Medulla oblongata (tissue), 1 donor: Measurements from ENCODE around the gene NUFIP1.
"Not testable (repeated sequence)": the region's sequence is repeated elsewhere in the genome, so short reads cannot be mapped to it uniquely, and the experiment has no call there.

Experiments
- DNase-seq: peaks from one replicate; pipeline ENCODE4 v3.0.0-alpha.2; 2015; ENCODE audit errors: extremely low spot score

Gene NUFIP1

DNA sequence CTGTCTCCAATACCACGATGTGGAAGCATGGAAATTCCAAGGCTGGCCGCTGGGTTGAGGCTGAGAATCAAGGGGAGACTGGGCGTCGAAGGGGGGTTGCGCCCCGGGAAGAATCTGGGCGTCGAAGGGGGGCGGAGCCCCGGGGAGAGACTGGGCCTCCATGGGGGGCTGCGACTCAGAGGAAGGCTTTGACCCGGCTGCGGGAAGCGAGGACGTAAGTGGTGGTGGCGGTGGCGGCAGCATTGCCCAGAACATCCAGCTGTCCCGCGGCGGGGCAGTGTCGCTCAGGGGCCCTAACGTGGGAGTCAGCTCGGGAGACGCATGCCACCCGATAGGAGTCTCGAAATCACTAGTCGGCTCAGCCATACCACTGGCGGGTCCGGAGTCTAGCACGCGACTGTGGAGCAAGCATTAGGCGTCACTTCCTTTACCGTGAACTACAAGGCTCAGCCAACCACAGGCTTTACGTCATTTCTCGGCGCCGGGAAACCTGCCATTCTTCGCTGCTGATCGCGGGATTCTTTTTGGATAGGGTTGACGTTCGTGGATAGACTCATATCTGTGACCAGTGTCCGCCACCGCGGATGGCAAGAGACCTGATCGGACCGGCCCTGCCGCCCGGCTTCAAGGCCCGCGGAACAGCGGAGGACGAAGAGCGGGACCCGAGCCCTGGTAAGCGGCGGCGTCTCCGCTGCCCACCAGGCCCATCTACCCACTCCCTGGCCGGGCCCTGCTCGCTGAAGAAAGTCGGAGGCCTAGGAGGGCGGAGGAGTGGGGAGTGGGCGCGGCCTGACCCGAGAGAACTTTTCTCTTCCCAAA lies at the start of gene NUFIP1, which contains the start of gene GPALPP1:
NUFIP1 (minus strand) TSS at position 401 of the 819 bp plus-strand sequence; CDS start at position 366, 35 bp downstream.
GPALPP1 (plus strand) TSS at position 468 of the 819 bp plus-strand sequence; CDS start at position 585, 117 bp downstream.
- DNase-seq: peak; percentile 96

DNA sequence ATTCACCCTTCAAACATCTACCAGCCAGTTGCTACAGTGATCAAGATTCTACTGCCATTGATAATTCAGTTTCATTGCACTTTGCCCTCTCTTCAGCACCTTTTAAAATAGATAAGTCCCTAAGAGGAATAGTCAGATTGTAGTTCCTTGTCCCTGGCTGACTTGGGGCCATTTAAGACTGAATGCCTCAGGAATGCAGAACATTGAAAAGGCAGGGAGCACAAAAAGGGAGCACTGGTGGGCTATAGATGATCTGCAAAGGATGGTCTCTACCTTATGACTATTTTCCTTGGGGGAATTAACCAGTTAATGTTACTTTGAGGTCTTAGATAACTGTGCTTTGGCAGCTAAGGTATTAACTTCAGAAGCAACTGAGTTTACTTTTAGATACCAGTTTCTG lies 46.9 kb upstream of the NUFIP1 start:
- DNase-seq: no peak

DNA sequence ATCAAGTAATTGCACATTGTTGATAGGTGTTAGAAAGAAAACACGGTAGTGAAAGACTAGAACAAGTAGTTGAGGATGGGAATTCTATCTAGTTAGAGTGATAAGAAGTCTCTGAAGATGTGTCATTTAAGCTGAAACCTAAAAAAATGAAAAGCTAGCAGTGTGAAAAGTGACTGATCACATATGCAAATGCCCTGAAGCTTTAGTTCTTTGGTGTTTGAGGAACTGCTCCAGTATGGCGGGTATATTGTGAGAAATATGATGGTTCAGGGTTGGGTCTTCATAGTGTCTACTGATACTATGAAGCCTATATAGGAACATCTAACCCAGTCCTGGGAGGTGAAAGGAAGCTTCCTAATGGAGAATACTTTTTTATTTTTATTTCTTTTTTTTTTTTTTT lies 45.1 kb upstream of the NUFIP1 start:
- DNase-seq: no peak

DNA sequence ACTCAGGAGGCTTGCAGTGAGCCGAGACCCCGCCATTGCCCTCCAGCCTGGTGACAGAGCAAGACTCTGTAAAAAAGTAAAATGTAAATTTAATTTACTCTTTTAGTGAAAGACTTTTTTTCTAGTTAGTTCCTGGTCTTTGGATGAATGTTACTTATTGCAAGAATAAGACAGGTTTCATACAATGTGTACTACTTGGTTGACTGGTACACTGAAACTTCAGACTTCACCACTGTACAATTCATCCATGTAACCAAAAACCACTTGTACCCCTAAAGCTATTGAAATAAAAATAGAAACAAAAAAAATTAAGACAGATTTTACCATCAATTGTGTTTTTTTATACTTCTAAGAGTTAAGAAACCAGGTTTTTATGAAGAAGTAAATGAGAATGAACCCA lies 35.6 kb upstream of the NUFIP1 start:
- no peak for DNase-seq

DNA sequence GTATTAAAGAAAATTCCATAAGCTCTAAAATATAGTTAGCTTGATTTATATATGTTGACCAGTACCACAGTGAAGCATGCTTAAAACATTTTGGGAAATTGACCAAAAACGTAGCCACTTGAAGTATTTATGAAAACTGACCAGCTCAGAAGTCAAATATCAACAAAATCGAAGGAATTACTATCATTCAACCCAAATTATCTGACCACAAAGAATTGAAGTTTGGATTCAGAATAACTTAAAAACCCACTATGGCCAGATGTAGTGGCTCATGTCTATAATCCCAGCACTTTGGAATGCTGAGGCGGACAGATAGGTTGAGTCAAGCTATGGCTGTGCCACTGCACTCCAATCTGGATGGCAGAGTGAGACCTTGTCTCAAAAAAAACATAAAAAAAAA lies 32.0 kb upstream of the NUFIP1 start:
- no peak for DNase-seq

DNA sequence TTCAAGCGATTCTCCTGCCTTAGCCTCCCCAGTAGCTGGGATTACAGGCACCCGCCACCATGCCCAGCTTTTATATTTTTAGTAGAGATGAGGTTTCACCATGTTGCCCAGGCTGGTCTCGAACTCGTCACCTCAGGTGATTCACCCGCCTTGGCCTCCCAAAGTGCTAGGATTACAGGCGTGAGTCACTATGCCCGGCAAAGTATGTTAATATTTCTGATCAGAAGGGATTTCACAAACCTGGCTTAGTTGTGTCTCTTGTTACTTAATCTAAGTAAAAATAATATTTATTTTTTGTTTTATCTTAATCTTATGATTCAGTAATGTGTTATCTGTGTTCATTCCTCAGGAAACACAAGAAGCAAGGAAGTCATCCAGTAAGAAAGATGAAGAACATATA lies 30.7 kb upstream of the NUFIP1 start:
- not testable (repeated sequence) for DNase-seq

DNA sequence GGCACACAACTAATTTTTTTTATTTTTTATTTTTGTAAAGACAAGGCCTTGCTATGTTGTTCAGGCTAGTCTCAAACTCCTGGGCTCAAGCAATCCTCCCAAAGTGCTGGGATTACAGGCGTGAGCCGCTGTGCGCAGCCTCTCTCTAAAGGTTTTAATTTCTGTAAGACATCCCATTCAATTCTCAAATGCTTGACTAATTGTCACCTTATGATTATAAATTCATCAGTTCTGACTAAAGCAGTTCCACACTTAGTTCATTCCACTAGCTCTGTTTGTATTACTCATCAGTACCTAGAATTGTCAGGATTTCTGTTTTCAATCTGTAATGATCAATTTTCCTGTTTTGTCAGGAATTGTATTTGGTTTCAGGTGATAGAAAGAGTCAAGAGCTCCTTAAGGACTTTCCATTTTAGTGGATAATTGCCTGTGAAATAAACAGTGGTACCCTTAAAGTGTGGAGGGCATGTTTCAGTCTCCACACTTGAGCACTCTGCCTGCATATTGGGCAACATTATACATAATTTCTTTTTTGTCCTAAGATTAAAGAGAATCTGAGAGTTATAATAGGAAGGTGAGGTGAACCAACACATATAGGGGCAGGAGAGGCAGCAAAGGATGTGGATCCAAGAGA lies 27.6 kb upstream of the NUFIP1 start:
- no peak for DNase-seq

DNA sequence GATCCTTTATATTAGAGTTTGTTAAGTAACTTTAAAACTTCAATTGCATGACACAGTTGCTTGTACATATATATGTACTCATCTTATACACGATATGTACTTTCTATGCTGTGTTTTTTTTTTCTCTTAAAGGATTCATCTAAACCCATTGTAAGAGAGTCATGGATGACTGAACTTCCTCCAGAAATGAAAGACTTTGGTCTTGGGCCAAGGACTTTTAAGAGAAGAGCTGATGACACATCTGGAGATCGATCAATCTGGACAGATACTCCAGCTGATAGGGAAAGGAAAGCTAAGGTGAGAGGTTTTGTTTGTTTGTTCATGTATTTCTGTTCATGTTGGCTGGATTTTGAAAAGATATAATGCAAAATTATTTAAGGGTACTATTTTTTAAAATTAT lies 26.0 kb upstream of the NUFIP1 start:
- no peak for DNase-seq

DNA sequence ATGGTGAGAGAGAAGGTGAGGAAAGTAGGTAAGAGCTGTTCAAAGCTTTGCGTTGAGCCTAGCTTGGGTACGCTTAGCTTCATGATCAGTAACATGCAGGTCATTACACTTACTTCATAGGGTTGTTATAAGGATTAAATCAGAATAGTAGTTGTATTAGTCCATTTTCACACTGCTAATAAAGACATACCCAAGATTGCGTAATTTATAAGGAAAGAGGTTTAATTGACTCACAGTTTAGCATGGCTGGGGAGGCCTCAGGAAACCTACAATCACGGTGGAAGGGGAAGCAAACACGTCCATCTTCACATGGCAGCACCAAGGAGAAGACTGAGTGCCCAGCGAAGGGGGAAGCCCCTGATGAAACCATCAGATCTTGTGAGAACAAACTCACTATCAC lies 21.9 kb upstream of the NUFIP1 start:
- no peak for DNase-seq

DNA sequence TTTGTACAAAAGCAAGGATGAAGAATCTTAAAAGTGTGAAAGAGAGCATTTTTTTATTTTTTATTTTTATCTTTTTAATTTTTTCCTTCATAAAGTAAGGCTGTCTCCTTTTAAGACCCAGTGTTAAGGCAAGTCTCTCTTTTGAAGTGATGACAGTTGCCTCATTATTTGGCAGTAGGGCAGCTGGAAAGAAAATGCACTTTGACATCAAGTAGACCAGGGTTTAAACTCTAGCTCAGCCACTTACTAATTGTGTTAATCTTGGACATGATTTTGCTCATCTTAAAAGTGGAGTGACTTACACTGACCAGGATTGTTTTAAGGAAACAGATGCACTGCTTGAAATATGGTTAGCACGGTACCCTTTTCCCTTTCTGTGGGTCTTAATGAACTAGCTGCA lies 18.6 kb upstream of the NUFIP1 start:
- no peak for DNase-seq

DNA sequence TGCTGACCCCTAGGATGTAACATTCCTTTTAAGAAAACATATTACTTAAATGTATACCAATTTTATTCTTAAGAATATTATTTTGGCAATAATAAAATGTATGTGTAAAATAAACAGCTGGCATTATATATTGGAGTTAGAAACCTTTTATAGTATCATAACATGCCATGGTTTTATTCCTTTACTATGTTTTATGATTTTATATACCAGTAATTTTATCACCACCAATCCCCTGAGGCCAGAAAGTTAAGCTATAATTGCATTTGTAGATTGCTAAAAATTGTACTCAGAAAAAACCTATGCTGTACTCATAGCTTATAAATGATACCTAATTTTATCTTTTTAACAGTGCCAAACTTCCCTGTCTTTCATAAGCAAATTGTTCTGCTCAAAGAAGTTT lies 18.0 kb upstream of the NUFIP1 start:
- no peak for DNase-seq

DNA sequence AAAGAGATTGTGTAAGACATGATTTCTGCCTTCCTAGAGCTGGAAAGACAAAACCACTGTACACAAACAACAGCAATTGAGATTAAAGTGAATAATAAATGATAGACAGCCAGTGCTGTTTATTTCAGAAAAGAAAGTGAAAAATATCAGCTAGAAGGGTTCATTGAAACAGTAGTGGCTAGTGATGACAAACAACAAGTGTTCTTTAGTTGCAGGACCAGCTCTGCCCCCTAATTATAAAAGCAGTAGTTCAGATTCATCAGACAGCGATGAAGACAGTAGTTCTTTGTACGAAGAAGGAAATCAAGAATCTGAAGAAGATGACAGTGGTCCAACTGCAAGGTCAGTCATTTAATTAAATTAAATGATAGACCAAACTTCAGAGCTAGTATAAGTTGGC lies 14.8 kb upstream of the NUFIP1 start:
- no peak for DNase-seq

DNA sequence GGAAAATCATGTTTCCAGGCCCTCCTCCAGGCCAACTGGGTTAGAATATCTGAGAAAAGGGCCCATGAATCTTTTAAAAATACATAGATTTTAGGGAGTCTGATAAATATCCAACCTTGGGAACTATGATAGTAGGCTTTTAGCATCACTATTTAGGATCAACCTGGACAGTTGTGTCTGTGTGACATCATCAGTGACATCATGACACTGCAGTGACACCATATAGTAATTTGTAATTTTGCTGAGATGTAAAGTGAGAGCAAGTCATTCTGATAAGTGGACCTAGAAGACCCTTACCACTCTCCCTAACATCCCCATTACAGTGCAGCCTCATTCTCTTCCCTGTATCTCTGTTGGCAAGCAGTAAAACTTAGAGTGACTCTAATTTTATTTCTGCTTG lies 14.1 kb upstream of the NUFIP1 start:
- DNase-seq: no peak

DNA sequence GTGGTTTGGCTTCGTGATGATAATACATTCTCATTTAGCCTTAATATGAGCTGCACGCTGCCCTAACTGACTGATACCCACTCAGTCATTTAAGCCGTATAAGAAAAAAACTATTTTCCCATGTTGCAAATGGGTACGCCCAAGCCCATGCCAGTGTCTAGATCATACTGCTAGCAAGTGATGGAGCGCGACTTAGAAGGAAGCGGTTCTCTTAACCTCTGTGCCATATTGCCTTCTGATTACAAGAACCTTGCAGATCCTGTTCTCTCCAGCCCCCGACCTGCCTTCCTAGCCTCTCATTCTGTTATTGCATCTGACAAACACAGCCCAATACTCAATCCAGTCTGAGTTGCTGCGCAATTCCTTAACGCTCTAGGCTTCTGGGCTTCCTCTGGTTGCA lies 670 bp upstream of the NUFIP1 start:
- no peak for DNase-seq

DNA sequence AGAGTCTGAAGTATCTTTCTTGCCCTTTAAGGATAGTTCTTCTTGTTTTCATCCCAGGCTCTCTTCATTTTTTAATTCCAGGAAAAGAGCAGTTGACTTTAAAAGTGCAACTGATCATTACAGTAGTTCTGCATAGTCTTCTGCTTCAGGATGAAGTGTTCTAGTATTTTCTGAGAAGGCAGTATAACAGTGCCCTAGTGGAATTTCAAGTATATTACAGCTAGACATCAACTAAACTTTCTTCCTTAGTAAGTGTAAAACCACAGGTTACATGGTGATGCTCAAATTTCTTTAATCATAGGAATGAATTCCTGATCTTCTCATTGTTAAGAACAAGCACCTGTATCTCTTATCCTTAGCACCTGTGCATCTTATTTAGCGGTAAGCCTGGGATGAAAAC lies 10.9 kb downstream of the NUFIP1 start:
- no peak for DNase-seq

DNA sequence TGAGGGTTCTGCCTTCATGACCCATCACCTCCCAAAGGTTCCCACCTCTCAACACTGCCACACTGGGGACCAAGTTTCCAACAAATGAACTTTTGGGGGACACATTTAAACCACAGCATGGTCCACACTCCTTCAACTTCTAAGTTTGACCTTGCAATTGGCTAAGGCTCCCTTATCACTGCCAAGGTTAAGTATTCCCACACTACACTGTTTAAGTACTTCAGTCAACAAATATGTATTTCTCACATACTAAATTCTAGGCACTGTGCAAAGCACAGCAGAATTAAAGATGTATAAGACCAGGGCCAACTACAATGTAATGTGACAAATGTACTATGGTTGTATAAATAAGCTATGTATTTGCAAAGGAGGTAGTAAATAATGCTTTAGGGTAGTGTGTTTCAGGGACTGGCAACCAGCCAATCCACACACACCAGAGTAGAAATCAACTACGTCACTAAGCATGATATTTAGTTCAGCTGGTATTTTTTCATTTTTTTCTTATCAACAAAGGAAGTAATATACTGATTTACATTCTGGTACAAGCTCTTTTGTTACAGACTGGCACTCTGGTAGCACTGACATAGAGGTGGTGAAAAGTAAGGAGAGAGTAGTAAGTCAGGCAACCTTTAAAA lies 12.2 kb downstream of the NUFIP1 start:
- no peak for DNase-seq

DNA sequence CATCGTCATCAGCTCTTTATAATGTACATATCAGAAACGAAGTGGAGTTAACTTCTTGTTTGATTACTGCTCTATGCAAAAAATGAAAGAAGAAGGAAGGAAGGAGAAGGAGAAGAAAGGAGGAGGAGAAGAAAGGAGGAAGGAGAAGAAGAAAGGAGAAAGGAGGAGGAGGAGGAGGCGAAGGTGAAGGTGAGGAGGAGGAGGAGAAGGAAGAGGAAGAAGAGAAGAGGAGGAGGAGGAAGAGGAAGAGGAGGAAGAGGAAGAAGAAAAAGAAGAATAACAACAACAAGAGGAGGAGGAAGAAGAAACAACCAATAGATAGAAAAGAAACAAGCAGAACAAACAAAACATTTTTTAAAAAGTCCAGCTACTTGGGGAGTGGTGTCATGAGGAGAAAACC lies 13.1 kb downstream of the NUFIP1 start:
- no peak for DNase-seq

DNA sequence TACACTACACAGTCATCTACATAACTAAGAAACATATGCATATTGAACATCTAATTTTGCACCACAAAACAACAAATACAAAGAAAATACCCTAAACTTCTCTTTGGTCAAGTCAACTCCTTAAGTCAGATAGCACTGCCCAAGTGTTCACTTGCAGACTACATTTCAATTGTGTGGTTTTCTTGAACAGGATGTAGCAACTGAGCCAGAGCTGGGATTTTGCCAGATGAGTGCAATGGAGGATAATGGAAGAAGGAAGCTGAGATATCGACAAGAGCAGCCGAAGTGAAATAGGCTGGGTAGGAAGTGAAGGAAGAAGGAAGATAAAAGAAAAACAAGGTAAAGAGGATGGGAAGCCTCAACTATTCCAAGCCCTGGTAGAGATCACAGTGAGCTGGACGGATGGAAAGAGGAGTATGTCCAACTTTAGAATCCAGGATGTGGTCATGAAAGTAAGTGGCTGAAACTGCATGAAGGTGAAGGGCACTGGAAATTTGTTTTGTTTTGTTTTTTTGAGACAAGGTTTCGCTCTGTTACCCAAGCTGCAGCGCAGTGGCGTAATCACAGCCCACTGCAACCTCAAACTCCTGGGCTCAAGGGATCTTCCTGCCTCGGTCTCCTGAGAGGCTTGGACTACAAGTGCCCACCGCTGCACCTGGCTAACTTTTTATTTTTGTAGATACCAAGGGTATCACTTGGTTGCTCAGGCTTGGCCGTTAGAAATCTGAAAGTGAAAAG lies 15.0 kb downstream of the NUFIP1 start:
- DNase-seq: peak; percentile 27

DNA sequence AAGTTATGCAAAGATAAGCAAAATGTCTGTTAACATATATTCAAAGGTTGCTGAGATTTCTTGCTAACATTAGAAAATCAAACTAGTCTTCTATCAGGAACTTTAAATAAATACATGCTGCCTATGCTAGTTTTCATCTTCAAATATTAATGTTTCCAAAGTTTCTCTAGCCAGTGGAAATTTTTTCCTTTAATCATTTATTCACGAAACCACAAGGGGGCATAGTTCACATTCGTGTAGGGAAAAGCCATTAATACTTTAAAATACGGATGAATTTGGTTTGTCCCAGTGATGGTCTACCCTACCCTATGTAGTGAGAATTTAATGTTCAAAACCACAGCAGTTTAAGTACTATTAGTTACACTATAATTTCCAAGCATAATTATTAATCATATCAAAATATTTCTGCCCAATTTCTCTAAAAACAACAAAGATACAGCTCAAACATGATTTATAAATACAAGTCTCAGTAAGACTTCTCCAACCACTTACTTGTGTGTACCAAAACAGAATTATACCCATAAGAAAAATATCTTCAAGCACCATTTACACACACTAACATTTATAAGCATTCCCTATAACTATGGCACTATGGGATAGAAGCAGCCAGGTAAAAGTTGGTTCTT lies 16.2 kb downstream of the NUFIP1 start:
- peak; percentile 66 for DNase-seq

DNA sequence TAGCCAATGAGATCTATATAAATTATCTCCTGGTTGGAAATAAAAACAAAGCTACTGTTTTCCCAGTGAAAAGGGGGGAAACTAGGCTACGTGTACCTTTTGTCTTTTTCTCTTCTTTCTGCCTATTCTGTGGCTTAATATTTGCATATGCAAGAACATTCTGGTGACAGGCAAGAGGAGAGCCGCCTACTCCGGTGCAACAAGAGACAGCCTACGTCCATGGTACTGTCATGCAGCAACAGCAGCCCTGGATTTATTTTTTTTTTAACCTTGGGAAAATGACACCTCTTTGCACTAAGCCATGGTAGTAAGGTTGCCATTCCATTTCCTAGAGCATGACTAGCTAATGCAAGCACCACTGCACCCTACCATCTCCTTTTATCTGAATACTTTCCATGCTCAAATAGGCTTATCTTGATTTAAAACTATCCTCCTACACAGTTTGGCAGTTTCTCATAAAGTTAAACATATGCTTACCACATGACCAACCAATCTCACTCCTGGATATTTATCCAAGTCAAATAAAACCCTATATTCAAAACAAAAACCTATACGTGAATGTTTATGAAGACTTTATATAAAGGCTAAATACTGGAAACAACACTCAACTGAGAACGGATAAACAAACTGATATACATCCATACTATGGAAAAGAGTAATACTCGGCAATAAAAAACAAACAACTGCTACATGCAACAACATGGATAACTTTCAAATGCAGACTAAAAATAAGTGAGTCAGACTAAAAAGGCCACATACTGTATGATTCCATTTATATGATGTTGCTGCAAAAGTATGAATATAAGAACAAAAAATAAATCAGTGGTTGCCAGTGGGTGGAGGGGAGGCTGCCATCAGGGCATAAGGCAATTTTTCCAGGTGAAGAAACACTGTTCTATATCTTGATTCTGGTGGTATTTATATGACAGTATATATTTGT lies 17.3 kb downstream of the NUFIP1 start:
- DNase-seq: no peak
